Adrenal gland (tissue), 12 donors: Measurements from ENCODE around the gene ACY1. TPM values are rescaled to one million over a fixed set of nuclear protein-coding genes. Genes with fewer than 3 reads are reported as not detected.

Experiments
- DNase-seq, 7 donors: peaks; one replicate each; pipeline ENCODE4 v3.0.0-alpha.2; 2019 to 2020
- H3K27ac ChIP-seq, 5 donors: fragments of 200-600 bp; sonication (generic) in 4 of 5; 1 replicate in 3 of 5; 2 replicates in 2 of 5; pipeline versions ENCODE4 v1.5.1 to v1.8.0; 2016 to 2020; ENCODE audit warnings: mild to moderate bottlenecking in 1 of 5
- H3K27me3 ChIP-seq: fragments of 200-600 bp; 2 replicates; pipeline ENCODE4 v1.8.0; 2021
- H3K36me3 ChIP-seq, 2 donors: fragments of 200-600 bp; replicated peaks in 1 of 2; 1 replicate in 1 of 2; 2 replicates in 1 of 2; pipeline versions ENCODE4 v1.5.1 to v1.8.0; 2018 to 2022
- H3K4me1 ChIP-seq, 2 donors: fragments of 200-600 bp; replicated peaks in 1 of 2; 1 replicate in 1 of 2; 2 replicates in 1 of 2; pipeline versions ENCODE4 v1.5.1 to v1.8.0; 2018 to 2021
- H3K4me3 ChIP-seq, 4 donors: fragments of 200-600 bp; sonication (generic) in 3 of 4; one replicate each; pipeline ENCODE4 v1.5.1; 2016 to 2018
- H3K9me3 ChIP-seq, 3 donors: fragments of 200-600 bp; sonication (generic) in 1 of 3; replicated peaks in 1 of 3; 1 replicate in 2 of 3; 2 replicates in 1 of 3; pipeline versions ENCODE4 v1.5.1 to v1.8.0; 2016 to 2021
- POLR2A ChIP-seq, 2 donors: fragments of 450-650 bp; IDR thresholded peaks; one replicate each; pipeline ENCODE4 v1.6.1; 2017; ENCODE audit warnings: antibody characterized with exemption in 2 of 2, mild to moderate bottlenecking in 2 of 2, moderate library complexity in 1 of 2
- WGBS, 4 donors: extraction: QIAGEN DNeasy Blood & Tissue Kit in 2 of 4; methylation state at CpG; one replicate each; pipeline versions ENCODE4 v1.1.5 to v1.1.7; 2013 to 2017; 5-methylcytosine and 5-hydroxymethylcytosine counted together
- intact Hi-C, 2 donors: fragments of 100-400 bp; cut with DNase I; formaldehyde crosslinking; loops; one replicate each; pipeline versions ENCODE4 v1.14.1 to v1.15.0; 2022 to 2023
- polyA plus RNA-seq, 3 donors: library from polyadenylated mRNA; stranded (reverse); fragments of 200-250 nt in 2 of 3; fragments of 350-450 nt in 1 of 3; fragmentation: Illumina TruSeq in 1 of 3; extraction: RNeasy Lipid Tissue Mini Kit (QIAGEN cat#74804) in 1 of 3; gene quantifications; one replicate each; pipeline ENCODE4 v1.2.3, GENCODE V29; 2013 to 2014
- total RNA-seq, 9 donors: library from RNA; depleted of rRNA in 4 of 9; stranded (reverse); fragments of >200 nt in 4 of 9; fragments of 120-200 nt in 1 of 9; fragmentation: NEBNext Ultra II Directional in 1 of 9; extraction: Animal tissue kit (Norgen Biotek cat#: 25700) in 1 of 9; gene quantifications; one replicate each; pipeline versions ENCODE4 v1.1.0 to v1.2.4, GENCODE V29; 2013 to 2023
- TF ChIP-seq, protein P1 (sequence below), 6 experiments: fragments of 450-650 bp in 4 of 6; fragments of 200-600 bp in 2 of 6; sonication (generic) in 1 of 6; IDR thresholded peaks; 1 replicate in 5 of 6; 2 replicates in 1 of 6; pipeline versions ENCODE4 v1.5.1 to v1.8.0; 2016 to 2021; ENCODE audit warnings: antibody characterized with exemption in 6 of 6, mild to moderate bottlenecking in 2 of 6, moderate library complexity in 1 of 6
- donor health status: healthy with polysubstance abuse.
- donor health status: Bipolar disorder and iron deficiency.
- donor health status: DM: yes; HTN: yes; CAD: no.
- donor health status: DM: no; HTN: no; CAD: no.
- donor health status: DM: no; HTN: no; CAD: no.
- donor health status: DM: yes; HTN: yes; CAD: no.

Gene ACY1
- total and polyA plus RNA-seq, 12 donors: 37.3 to 122 (median 74.2) TPM

DNA sequence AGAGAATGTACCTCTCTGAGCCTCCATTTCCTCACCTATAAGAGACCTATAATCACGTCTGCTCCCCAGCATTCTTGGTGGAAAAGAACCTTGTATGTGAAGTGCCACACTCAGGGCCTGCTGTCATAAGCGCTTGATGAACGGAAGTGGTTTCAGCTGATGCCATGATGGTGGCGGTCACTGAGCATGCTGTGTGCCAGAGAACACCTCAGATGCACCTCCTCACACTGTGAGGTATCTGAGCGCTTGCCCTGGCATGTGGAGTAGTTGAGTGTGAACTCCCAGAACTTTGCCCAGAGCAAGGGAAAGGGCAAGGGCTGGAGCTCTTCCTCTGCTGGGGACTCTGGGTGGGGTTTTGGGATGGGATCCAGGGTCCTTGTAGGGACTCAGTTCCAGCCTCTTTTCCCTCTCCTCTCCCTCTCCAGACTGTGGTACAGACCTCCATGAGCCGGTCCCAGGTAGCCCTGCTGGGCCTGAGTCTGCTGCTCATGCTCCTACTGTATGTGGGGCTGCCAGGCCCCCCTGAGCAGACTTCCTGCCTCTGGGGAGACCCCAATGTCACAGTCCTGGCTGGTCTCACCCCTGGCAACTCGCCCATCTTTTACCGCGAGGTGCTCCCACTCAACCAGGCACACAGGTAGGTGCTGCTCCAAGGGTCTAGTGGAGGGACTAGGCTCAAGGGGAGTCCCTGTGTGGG is 5.7 kb upstream of the ACY1 start:
- Histone ChIP-seq H3K9me3 (no peaks in the 10 kb centered on the region), H3K27ac (peak overlapping the region in 1 of 5 donors; percentile 99), H3K27me3 (no peaks in the 10 kb centered on the region), H3K4me1 (peaks cover 23 to 39% of the 10 kb centered on the region in 2 donors), H3K4me3 (no peak overlapping the region), H3K36me3 (no peaks in the 10 kb centered on the region)
- 84 to 94% (median 90%) methylated on average over 3 to 9 of the region's 9 CpGs for WGBS, 4 donors
- no peak for DNase-seq
- TF ChIP-seq POLR2A (IDR thresholded peaks at IDR 0.05): no peak
- TF ChIP-seq, protein P1, sequence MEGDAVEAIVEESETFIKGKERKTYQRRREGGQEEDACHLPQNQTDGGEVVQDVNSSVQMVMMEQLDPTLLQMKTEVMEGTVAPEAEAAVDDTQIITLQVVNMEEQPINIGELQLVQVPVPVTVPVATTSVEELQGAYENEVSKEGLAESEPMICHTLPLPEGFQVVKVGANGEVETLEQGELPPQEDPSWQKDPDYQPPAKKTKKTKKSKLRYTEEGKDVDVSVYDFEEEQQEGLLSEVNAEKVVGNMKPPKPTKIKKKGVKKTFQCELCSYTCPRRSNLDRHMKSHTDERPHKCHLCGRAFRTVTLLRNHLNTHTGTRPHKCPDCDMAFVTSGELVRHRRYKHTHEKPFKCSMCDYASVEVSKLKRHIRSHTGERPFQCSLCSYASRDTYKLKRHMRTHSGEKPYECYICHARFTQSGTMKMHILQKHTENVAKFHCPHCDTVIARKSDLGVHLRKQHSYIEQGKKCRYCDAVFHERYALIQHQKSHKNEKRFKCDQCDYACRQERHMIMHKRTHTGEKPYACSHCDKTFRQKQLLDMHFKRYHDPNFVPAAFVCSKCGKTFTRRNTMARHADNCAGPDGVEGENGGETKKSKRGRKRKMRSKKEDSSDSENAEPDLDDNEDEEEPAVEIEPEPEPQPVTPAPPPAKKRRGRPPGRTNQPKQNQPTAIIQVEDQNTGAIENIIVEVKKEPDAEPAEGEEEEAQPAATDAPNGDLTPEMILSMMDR (IDR thresholded peaks at IDR 0.05): no peak
- intact Hi-C loops: no loop called here

- TF ChIP-seq, protein P1 (IDR thresholded peaks at IDR 0.05): no peak
- TF ChIP-seq POLR2A (IDR thresholded peaks at IDR 0.05): no peak
- no peaks in the 10 kb centered on the region for H3K36me3 ChIP-seq
- H3K27ac ChIP-seq: no peak overlapping the region
- H3K4me1 ChIP-seq: peaks cover 25 to 35% of the 10 kb centered on the region in 2 donors
- DNase-seq: no peak
- no peaks in the 10 kb centered on the region for H3K27me3 ChIP-seq
- H3K4me3 ChIP-seq: no peak overlapping the region
- no peaks in the 10 kb centered on the region for H3K9me3 ChIP-seq
- intact Hi-C loops: no loop called here
- 73 to 100% (median 81%) methylated on average over 1 to 4 of the region's 4 CpGs for WGBS, 4 donors
These were observed 5.2 kb upstream of the ACY1 start for GRCh38 chr3:51978143-51978502.

DNA sequence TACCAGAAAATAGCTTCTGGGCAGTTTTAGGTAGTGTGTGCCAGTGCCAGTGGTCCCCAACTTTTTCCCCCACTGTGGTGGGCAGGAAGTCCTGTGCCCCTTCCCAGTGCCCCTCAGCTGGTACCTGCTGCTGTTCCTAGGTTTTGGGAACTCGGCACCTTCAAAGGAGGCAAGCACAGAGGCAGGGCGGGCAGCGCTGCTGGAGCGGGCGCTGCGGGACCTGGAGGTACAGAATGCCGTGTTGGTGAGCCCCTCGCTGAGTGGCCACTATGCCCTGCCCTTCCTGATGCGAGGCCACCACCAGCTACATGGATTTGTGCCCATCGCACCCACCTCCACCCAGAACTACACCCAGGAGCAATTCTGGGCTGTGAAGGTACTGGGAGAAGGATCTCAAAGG is 3.1 kb upstream of the ACY1 start:
- no peak overlapping the region for H3K4me3 ChIP-seq
- no peaks in the 10 kb centered on the region for H3K9me3 ChIP-seq
- H3K27ac ChIP-seq: peak overlapping the region in 1 of 5 donors; percentile 37
- intact Hi-C loops: no loop called here
- TF ChIP-seq, protein P1 (IDR thresholded peaks at IDR 0.05): no peak
- no peak for TF ChIP-seq POLR2A (IDR thresholded peaks at IDR 0.05)
- H3K27me3 ChIP-seq: no peaks in the 10 kb centered on the region
- DNase-seq: no peak
- peaks cover 31 to 37% of the 10 kb centered on the region in 2 donors for H3K4me1 ChIP-seq
- H3K36me3 ChIP-seq: no peaks in the 10 kb centered on the region
- 98 to 100% (median 99%) methylated on average over 1 to 10 of the region's 10 CpGs for WGBS, 4 donors

GRCh38 chr3:51982352-51982837 is 940 bp upstream of the ACY1 start:
- intact Hi-C loops: no loop called here
- H3K4me1 ChIP-seq: peaks cover 23 to 26% of the 10 kb centered on the region in 2 donors
- 0 to 14% (median 4%) methylated on average over 4 of the region's 4 CpGs for WGBS, 4 donors
- peak overlapping the region in 3 of 4 donors; percentile 19 to 39 (median 27) for H3K4me3 ChIP-seq
- no peaks in the 10 kb centered on the region for H3K9me3 ChIP-seq
- DNase-seq: peak in 5 of 7 donors; percentile 40 to 62 (median 56)
- TF ChIP-seq POLR2A (IDR thresholded peaks at IDR 0.05): no peak
- TF ChIP-seq, protein P1 (IDR thresholded peaks at IDR 0.05): peak in 5 of 6 experiments; percentile 39 to 55 (median 49)
- H3K36me3 ChIP-seq: no peaks in the 10 kb centered on the region
- no peaks in the 10 kb centered on the region for H3K27me3 ChIP-seq
- peak overlapping the region; percentile 90 to 98 (median 93) for H3K27ac ChIP-seq
